GM18951 (cell line): Measurements from ENCODE around the gene IDNK.

Experiments used
- POLR2A ChIP-seq: IDR thresholded peaks from 4 replicates; pipeline ENCODE4 v1.6.1; 2011; ENCODE audit warnings: mild to moderate bottlenecking; ENCODE audit not compliant: insufficient read length, insufficient read depth; ENCODE audit errors: extremely low read depth
- in situ Hi-C: fragments of 300-500 bp; cut with MboI; formaldehyde crosslinking; loops from one replicate; pipeline ENCODE4 v1.12.0; 2022; ENCODE audit warnings: low sequenced_read_pairs, mixed read lengths, inconsistent platforms; ENCODE audit not compliant: unreplicated experiment

The IDNK gene

GRCh38 chr9:83622433-83622938 is 457 bp upstream of the IDNK start:
- in situ Hi-C loops, result loop anchor here (25.0 kb wide), 1 partner anchor 290 kb away; the partner anchor contains the start of gene KIF27

GRCh38 chr9:83623679-83624076 is 735 bp downstream of the IDNK start:
- no peak for TF ChIP-seq POLR2A
- in situ Hi-C loops, result loop anchor here (25.0 kb wide), 1 partner anchor 289 kb away; the partner anchor contains the start of gene KIF27

More at GRCh38 chr9:83622433-83622938, 457 bp upstream of the IDNK start:
- TF ChIP-seq POLR2A, result no peak

GRCh38 chr9:83625178-83625577 is 2.2 kb downstream of the IDNK start:
- in situ Hi-C loops, result no loop called here
- TF ChIP-seq POLR2A, result no peak

- no peak for TF ChIP-seq POLR2A
- in situ Hi-C loops, result no loop called here
Observed at GRCh38 chr9:83628540-83628939, 5.6 kb downstream of the IDNK start.

- TF ChIP-seq POLR2A, result no peak
- in situ Hi-C loops, result no loop called here
Observed at GRCh38 chr9:83629433-83630104, 6.6 kb downstream of the IDNK start.

GRCh38 chr9:83630938-83631457 is 8.1 kb downstream of the IDNK start:
- in situ Hi-C loops, result no loop called here
- no peak for TF ChIP-seq POLR2A

- no peak for TF ChIP-seq POLR2A
- in situ Hi-C loops, result no loop called here
Observed at GRCh38 chr9:83633255-83633654, 10.3 kb downstream of the IDNK start.

GRCh38 chr9:83633676-83634075 is 10.7 kb downstream of the IDNK start:
- in situ Hi-C loops, result no loop called here

GRCh38 chr9:83636813-83637212 is 13.9 kb downstream of the IDNK start:
- TF ChIP-seq POLR2A, result no peak
- in situ Hi-C loops, result no loop called here

More at GRCh38 chr9:83633676-83634075, 10.7 kb downstream of the IDNK start:
- no peak for TF ChIP-seq POLR2A

- TF ChIP-seq POLR2A, result no peak
- in situ Hi-C loops, result no loop called here
Observed at GRCh38 chr9:83637389-83637788, 14.4 kb downstream of the IDNK start.

GRCh38 chr9:83639266-83639665 is 16.3 kb downstream of the IDNK start:
- in situ Hi-C loops, result no loop called here

GRCh38 chr9:83642793-83643192 is 19.9 kb downstream of the IDNK start:
- in situ Hi-C loops, result no loop called here
- TF ChIP-seq POLR2A, result no peak

More at GRCh38 chr9:83639266-83639665, 16.3 kb downstream of the IDNK start:
- no peak for TF ChIP-seq POLR2A

- TF ChIP-seq POLR2A, result no peak
- in situ Hi-C loops, result no loop called here
Observed at GRCh38 chr9:83646500-83647239, 23.7 kb downstream of the IDNK start.
